ENCODE results near the gene TMEM200C. TPM values are rescaled to one million over a fixed set of nuclear protein-coding genes. Genes with fewer than 3 reads are reported as not detected.

TMEM200C gene
- total and polyA plus RNA-seq, 2 donors (not counting 1 experiment from before 2014, with no cell fraction given) = not detected

GRCh38 chr18:5894611-5895298 is 567 bp downstream of the TMEM200C start:
- H3K36me3 ChIP-seq (replicated peaks in 1 of 2; ENCODE audit: control extremely low read depth in 1 of 2, control insufficient read depth in 1 of 2, extremely low read depth in 1 of 2, insufficient read depth in 2 of 2, low read length in 1 of 2) = no peaks in the 10 kb centered on the region
- Mint-ChIP-seq H3K9me3 (ENCODE audit: insufficient read depth) (no peaks in the 10 kb centered on the region), H3K4me3 (peak overlapping the region; percentile 70), H3K27ac (no peak overlapping the region), H3K4me1 (peaks cover 19% of the 10 kb centered on the region), H3K27me3 (peaks cover 62% of the 10 kb centered on the region)
- 4% methylated on average over 55 of the region's 56 CpGs for WGBS (ENCODE audit: insufficient coverage)
- H3K27ac ChIP-seq (ENCODE audit: low read length in 2 of 2) = no peak overlapping the region
- H2AFZ ChIP-seq (ENCODE audit: insufficient read depth, low read depth, low read length, poor library complexity, severe bottlenecking) = peak overlapping the region; percentile 49
- peak overlapping the region in 1 of 5 experiments; percentile 36 for H3K4me3 ChIP-seq (ENCODE audit: control extremely low read depth in 1 of 5, extremely low read depth in 1 of 5, insufficient read depth in 1 of 5, low read depth in 2 of 5, low read length in 4 of 5)
- no peak overlapping the region for H3K9ac ChIP-seq (ENCODE audit: low read length)
- ATAC-seq (ENCODE audit: low read depth) (no peak), DNase-seq (no peak)
- H3K4me1 ChIP-seq (ENCODE audit: control insufficient read depth in 2 of 2, insufficient read depth in 2 of 2, low read length in 2 of 2) = peaks cover 6 to 24% of the 10 kb centered on the region in 2 donors
- ChIA-PET POLR2A (no interaction called here), CTCF (no interaction called here)
- peak overlapping the region; percentile 61 for H3K4me2 ChIP-seq (replicated peaks; ENCODE audit: low read depth, low read length, poor library complexity, severe bottlenecking)
- intact Hi-C loops (cut with micrococcal nuclease) = no loop called here
- peaks cover 0 to 68% (median 41%) of the 10 kb centered on the region in 4 experiments for H3K27me3 ChIP-seq (replicated peaks in 1 of 4; ENCODE audit: control extremely low read depth in 1 of 4, control insufficient read depth in 3 of 4, insufficient read depth in 4 of 4, low read length in 3 of 4)
- peaks cover 0 to 10% (median 0%) of the 10 kb centered on the region in 3 donors for H3K9me3 ChIP-seq (ENCODE audit: control extremely low read depth in 1 of 3, control insufficient read depth in 2 of 3, insufficient read depth in 1 of 3, low read length in 2 of 3)
- H4K20me1 ChIP-seq (ENCODE audit: control insufficient read depth, insufficient read depth, low read length, poor library complexity, severe bottlenecking) = no peaks in the 10 kb centered on the region
- TF ChIP-seq CTCF (IDR thresholded peaks at IDR 0.05) (no peak), EZH2 (IDR thresholded peaks at IDR 0.05; ENCODE audit: borderline replicate concordance, insufficient read depth, low read depth, low read length, poor library complexity, severe bottlenecking) (no peak)
- no peaks in the 10 kb centered on the region for H3K79me2 ChIP-seq (ENCODE audit: control insufficient read depth, insufficient read depth, low read length)

DNA sequence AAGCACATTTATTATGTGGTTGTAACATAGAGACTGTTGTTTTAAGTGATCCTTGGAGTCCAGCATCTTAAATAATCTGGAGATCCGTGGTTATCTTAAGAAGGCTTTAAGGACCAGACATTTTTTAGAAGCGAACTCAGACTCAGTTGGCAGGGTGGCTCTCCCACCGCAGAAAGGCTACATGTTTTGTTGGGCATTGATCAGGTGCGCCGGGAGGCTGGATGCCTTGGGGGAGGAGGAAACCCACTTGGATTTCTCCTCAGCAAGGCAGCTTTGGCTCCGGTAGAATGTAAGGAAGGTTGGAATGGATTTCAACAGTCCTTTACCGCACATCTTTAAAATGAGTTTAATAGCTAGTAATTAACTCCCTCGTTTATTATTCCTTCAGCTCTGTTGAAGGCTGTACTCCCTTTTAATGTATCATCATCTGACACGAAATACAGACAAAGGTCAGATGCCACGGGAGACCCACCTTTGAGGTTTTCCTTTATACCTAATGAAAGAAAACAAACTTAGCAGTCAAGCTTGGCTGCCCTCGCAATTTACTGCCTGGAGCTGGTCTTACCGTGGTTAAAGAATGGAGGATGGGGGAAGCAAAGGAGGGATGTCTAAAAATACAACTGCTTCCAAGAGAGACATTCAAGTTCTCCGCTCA is 1.2 kb downstream of the TMEM200C start:
- no peaks in the 10 kb centered on the region for H4K20me1 ChIP-seq (ENCODE audit: control insufficient read depth, insufficient read depth, low read length, poor library complexity, severe bottlenecking)
- DNase-seq (no peak), ATAC-seq (ENCODE audit: low read depth) (no peak)
- H3K4me2 ChIP-seq (replicated peaks; ENCODE audit: low read depth, low read length, poor library complexity, severe bottlenecking) = peak overlapping the region; percentile 61
- no peak overlapping the region for H3K27ac Mint-ChIP-seq
- H3K9ac ChIP-seq (ENCODE audit: low read length) = no peak overlapping the region
- POLR2A ChIA-PET = no interaction called here
- H3K4me1 Mint-ChIP-seq = peaks cover 19% of the 10 kb centered on the region
- H3K27me3 Mint-ChIP-seq = peaks cover 67% of the 10 kb centered on the region
- 26% methylated on average over 5 of the region's 13 CpGs for WGBS (ENCODE audit: insufficient coverage)
- CTCF ChIA-PET = no interaction called here
- H3K79me2 ChIP-seq (ENCODE audit: control insufficient read depth, insufficient read depth, low read length) = no peaks in the 10 kb centered on the region
- peaks cover 6 to 24% of the 10 kb centered on the region in 2 donors for H3K4me1 ChIP-seq (ENCODE audit: control insufficient read depth in 2 of 2, insufficient read depth in 2 of 2, low read length in 2 of 2)
- intact Hi-C loops (cut with micrococcal nuclease) = no loop called here
- peaks cover 0 to 10% (median 0%) of the 10 kb centered on the region in 3 donors for H3K9me3 ChIP-seq (ENCODE audit: control extremely low read depth in 1 of 3, control insufficient read depth in 2 of 3, insufficient read depth in 1 of 3, low read length in 2 of 3)
- H3K27ac ChIP-seq (ENCODE audit: low read length in 2 of 2) = no peak overlapping the region
- peaks cover 0 to 68% (median 41%) of the 10 kb centered on the region in 4 experiments for H3K27me3 ChIP-seq (replicated peaks in 1 of 4; ENCODE audit: control extremely low read depth in 1 of 4, control insufficient read depth in 3 of 4, insufficient read depth in 4 of 4, low read length in 3 of 4)
- no peak overlapping the region for H2AFZ ChIP-seq (ENCODE audit: insufficient read depth, low read depth, low read length, poor library complexity, severe bottlenecking)
- H3K36me3 ChIP-seq (replicated peaks in 1 of 2; ENCODE audit: control extremely low read depth in 1 of 2, control insufficient read depth in 1 of 2, extremely low read depth in 1 of 2, insufficient read depth in 2 of 2, low read length in 1 of 2) = no peaks in the 10 kb centered on the region
- peak overlapping the region; percentile 70 for H3K4me3 Mint-ChIP-seq
- no peak overlapping the region for H3K4me3 ChIP-seq (ENCODE audit: control extremely low read depth in 1 of 5, extremely low read depth in 1 of 5, insufficient read depth in 1 of 5, low read depth in 2 of 5, low read length in 4 of 5)
- no peaks in the 10 kb centered on the region for H3K9me3 Mint-ChIP-seq (ENCODE audit: insufficient read depth)
- TF ChIP-seq EZH2 (IDR thresholded peaks at IDR 0.05; ENCODE audit: borderline replicate concordance, insufficient read depth, low read depth, low read length, poor library complexity, severe bottlenecking) (no peak), CTCF (IDR thresholded peaks at IDR 0.05) (no peak)
